K562 (cell line): Measurements from ENCODE around the gene DSTYK. TPM values are rescaled to one million over a fixed set of nuclear protein-coding genes. Genes with fewer than 3 reads are reported as not detected.
A peak's percentile ranks its signal among the peaks of the same experiment; 100 is the strongest.

Experiments used
- ATAC-seq: fragments of 200-7000 bp; cut with Tn5 transposase; 3 replicates; pipeline ENCODE4 v1.9.1; 2020; ENCODE audit warnings: moderate library complexity
- BruUV-seq: library from RNA; stranded (reverse); fragments of 400-500 nt; replicated peaks from 2 replicates; lab custom pipeline; 2021; lab: Mats Ljungman, UMichigan
- CTCF ChIA-PET: fragments of 300-600 bp; formaldehyde crosslinking; extraction: SDS; loops from one replicate; lab custom pipeline; 2021; ENCODE audit warnings: low intra/inter-chr PET ratio; lab: Yijun Ruan, JAX
- POLR2A ChIA-PET: fragments of 300-600, 350-650 bp; sonication (Branson Sonifier 250); formaldehyde crosslinking; extraction: SDS; loops from one replicate; lab custom pipeline; 2021; ENCODE audit warnings: antibody characterized with exemption, inconsistent platforms; lab: Yijun Ruan, JAX
- DNase-seq, 4 experiments: peaks; one replicate each; pipeline versions ENCODE4 v3.0.0 to v3.0.0-alpha.2; 2011 to 2018; ENCODE audit warnings: low spot score in 3 of 4, mixed read lengths in 3 of 4; ENCODE audit errors: extremely low read depth in 1 of 4
- FAIRE-seq: peaks from 2 replicates; lab custom pipeline; 2011; peaks lifted over from hg19 to GRCh38; lab: Jason Lieb, UNC
- H2AFZ ChIP-seq: 2 replicates; pipeline ENCODE4 v1.6.0; 2011; ENCODE audit warnings: low read depth, low read length, control low read depth, inconsistent platforms
- H3K27ac ChIP-seq: fragments of 200-600 bp; 3 replicates; pipeline ENCODE4 v1.8.0; 2011; ENCODE audit warnings: low read depth, mild to moderate bottlenecking, control low read depth, inconsistent platforms, low read length, moderate library complexity, mixed read lengths; ENCODE audit errors: extremely low read depth
- H3K27me3 ChIP-seq, 2 experiments: fragments of 300-600 bp in 1 of 2; 2 replicates in 1 of 2; 3 replicates in 1 of 2; pipeline versions ENCODE4 v1.6.0 to v1.8.0; 2011; ENCODE audit warnings: inconsistent platforms in 2 of 2, low read length in 2 of 2, mild to moderate bottlenecking in 1 of 2, mixed read lengths in 1 of 2, moderate library complexity in 1 of 2; ENCODE audit not compliant: control insufficient read depth in 2 of 2, insufficient read depth in 2 of 2
- H3K36me3 ChIP-seq: fragments of 300-600 bp; 3 replicates; pipeline ENCODE4 v1.8.0; 2011; ENCODE audit warnings: mild to moderate bottlenecking, low read length, inconsistent platforms; ENCODE audit not compliant: control insufficient read depth, insufficient read depth
- H3K4me1 ChIP-seq, 2 experiments: fragments of 200-600 bp in 1 of 2; replicated peaks in 1 of 2; 2 replicates in 1 of 2; 3 replicates in 1 of 2; pipeline versions ENCODE4 v1.5.1 to v1.8.0; 2011; ENCODE audit warnings: inconsistent platforms in 2 of 2, low read length in 2 of 2, mild to moderate bottlenecking in 1 of 2, mixed read lengths in 1 of 2, moderate library complexity in 1 of 2; ENCODE audit not compliant: control insufficient read depth in 2 of 2, insufficient read depth in 2 of 2
- H3K4me2 ChIP-seq: 2 replicates; pipeline ENCODE4 v1.6.1; 2011; ENCODE audit warnings: low read length, control low read depth, inconsistent platforms, mixed read lengths; ENCODE audit not compliant: insufficient read depth
- H3K4me3 ChIP-seq: fragments of 200-600 bp; sonication (generic), shearing (Covaris generic); 2 replicates; pipeline ENCODE4 v1.5.1; 2016; ENCODE audit warnings: control low read depth, inconsistent platforms
- H3K79me2 ChIP-seq: fragments of 200-600 bp; 3 replicates; pipeline ENCODE4 v1.8.0; 2011; ENCODE audit warnings: low read length, inconsistent platforms; ENCODE audit not compliant: control insufficient read depth, insufficient read depth
- H3K9ac ChIP-seq, 2 experiments: 2 replicates each; pipeline versions ENCODE4 v1.6.0 to v1.6.1; 2011; ENCODE audit warnings: low read depth in 2 of 2, low read length in 2 of 2, control low read depth in 1 of 2, inconsistent platforms in 1 of 2, mild to moderate bottlenecking in 1 of 2, mixed read lengths in 1 of 2; ENCODE audit not compliant: insufficient read depth in 1 of 2
- H3K9me1 ChIP-seq: one replicate; pipeline ENCODE4 v1.6.0; 2011; ENCODE audit warnings: inconsistent platforms, mild to moderate bottlenecking, low read length, moderate library complexity; ENCODE audit not compliant: control insufficient read depth, insufficient read depth
- H3K9me3 ChIP-seq: replicated peaks from 2 replicates; pipeline ENCODE4 v1.5.1; 2011; ENCODE audit warnings: low read depth, low read length, inconsistent platforms; ENCODE audit not compliant: control insufficient read depth, insufficient read depth
- H4K20me1 ChIP-seq: replicated peaks from 2 replicates; pipeline ENCODE4 v1.6.1; 2011; ENCODE audit warnings: low read length, inconsistent platforms, mixed read lengths; ENCODE audit not compliant: control insufficient read depth, insufficient read depth
- CEBPG ChIP-seq, 3 experiments: fragments of 200-800 bp in 1 of 3; sonication (Bioruptor generic) in 1 of 3; sonication (generic) in 1 of 3; formaldehyde crosslinking in 1 of 3; IDR thresholded peaks in 2 of 3; conservative IDR thresholded peaks in 1 of 3; 2 replicates each; pipeline versions ENCODE4 v1.6.1 to v1.8.0; 2016 to 2022; ENCODE audit warnings: missing compliant biosample characterization in 2 of 3, missing genetic modification characterization in 2 of 3, mild to moderate bottlenecking in 1 of 3, missing genetic modification reagents in 1 of 3
- ELF1 ChIP-seq: fragments of 200-800 bp; sonication (Bioruptor generic); IDR thresholded peaks from 2 replicates; pipeline ENCODE4 v1.6.1; 2016; ENCODE audit warnings: missing genetic modification characterization, missing compliant biosample characterization
- MEIS2 ChIP-seq: fragments of 450-650 bp; IDR thresholded peaks from 2 replicates; pipeline ENCODE4 v1.6.1; 2014; ENCODE audit warnings: mild to moderate bottlenecking; ENCODE audit not compliant: partially characterized antibody
- SPI1 ChIP-seq: IDR thresholded peaks from 2 replicates; pipeline ENCODE4 v1.6.1; 2011; ENCODE audit warnings: low read depth, low read length, control low read depth, borderline replicate concordance
- ZNF24 ChIP-seq: fragments of 450-650 bp; IDR thresholded peaks from 2 replicates; pipeline ENCODE4 v1.6.1; 2016
- WGBS: fragments of 100-300 bp; shearing (Covaris generic); methylation state at CpG from one replicate; pipeline ENCODE4 v1.1.6; 2016; ENCODE audit warnings: low coverage, mixed read lengths; ENCODE audit not compliant: insufficient coverage; ENCODE audit errors: missing lambda C conversion rate; 5-methylcytosine and 5-hydroxymethylcytosine counted together
- in situ Hi-C: fragments of 300-500 bp; cut with MboI; formaldehyde crosslinking; loops from 4 replicates; pipeline ENCODE4 v1.15.0; 2018; ENCODE audit warnings: inconsistent platforms, mixed read lengths
- intact Hi-C: fragments of 100-400 bp; cut with micrococcal nuclease; formaldehyde crosslinking; loops from 2 replicates; pipeline ENCODE4 v1.14.2; 2022
- polyA plus RNA-seq, 8 experiments: library from polyadenylated mRNA; depleted of rRNA in 4 of 8; stranded (reverse) in 5 of 8; unstranded in 3 of 8; fragments of >200 nt; fragmentation: Nextera tagmentation in 2 of 8; fragmentation: Illumina TruSeq in 1 of 8; extraction: Ambion mirVana in 2 of 8; extraction: Trizol in 1 of 8; gene quantifications; 2 replicates each; pipeline versions ENCODE4 v1.2.1 to v1.2.3, GENCODE V29; 2011 to 2014; ENCODE audit warnings: inconsistent platforms in 1 of 8, missing spikeins in 1 of 8
- total RNA-seq, 7 experiments: library from RNA; depleted of rRNA in 6 of 7; stranded (reverse); fragments of >200 nt in 6 of 7; fragmentation: Illumina TruSeq in 2 of 7; extraction: Trizol in 2 of 7; gene quantifications; 2 replicates each; pipeline versions ENCODE4 v1.2.1 to v1.2.3, GENCODE V29; 2011 to 2021; ENCODE audit warnings: low replicate concordance in 1 of 7
- TF ChIP-seq, protein P1 (sequence below): fragments of 250-450 bp; sonication (Bioruptor Pico); IDR thresholded peaks from 2 replicates; pipeline ENCODE4 v1.4.0; 2020; ENCODE audit warnings: mild to moderate bottlenecking, moderate library complexity, borderline replicate concordance

DSTYK gene
- total and polyA plus RNA-seq, 9 of the 15 experiments (the other 6 are each of a cell fraction or from before 2014, with no cell fraction given) = 4.2 to 7.1 (median 6.2) TPM

DNA sequence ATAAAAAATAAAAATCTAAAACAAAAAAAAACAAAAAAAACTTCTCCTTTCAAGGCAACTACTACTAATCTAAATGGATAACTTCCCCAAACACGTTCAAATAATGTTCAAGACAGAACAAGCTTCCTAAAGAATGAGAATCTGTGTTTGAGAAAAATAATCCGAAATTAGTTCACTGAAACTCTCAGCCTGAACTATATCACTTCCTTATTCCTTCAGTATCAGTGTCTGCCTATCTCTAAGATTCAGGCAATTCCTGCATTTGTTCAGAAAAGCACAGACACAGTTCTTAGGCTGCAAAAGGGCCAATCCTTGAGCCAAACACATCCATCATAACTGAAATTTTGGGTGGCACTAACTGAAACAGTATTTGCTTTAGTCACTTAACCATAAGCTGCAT lies 22.4 kb downstream of the DSTYK start:
- ChIA-PET CTCF (no interaction called here), POLR2A (interaction anchor here (1.2 kb wide), 2 partner anchors 11 to 13 kb away, joined by 3 read pairs; no protein-coding TSS in a partner anchor)
- WGBS = 3% methylated on average over 2 of the region's 2 CpGs
- peak; percentile 7 for TF ChIP-seq MEIS2
- TF ChIP-seq ELF1 (tag) = 0 out of 2 replicates have a peak, but pooled peaks have one; percentile 40
- TF ChIP-seq ZNF24 = peak; percentile 72; the same call in 1 of the 2 replicates
- no peak for TF ChIP-seq CEBPG (CRISPR knock-in tag; IDR thresholded peaks at IDR 0.05)
- TF ChIP-seq CEBPG (tag; conservative IDR thresholded peaks at IDR 0.05 in 1 of 2, IDR thresholded peaks at IDR 0.05 in 1 of 2) = no peak
- peak; percentile 75; the same call in 1 of the 2 replicates for TF ChIP-seq SPI1
- TF ChIP-seq, protein P1, sequence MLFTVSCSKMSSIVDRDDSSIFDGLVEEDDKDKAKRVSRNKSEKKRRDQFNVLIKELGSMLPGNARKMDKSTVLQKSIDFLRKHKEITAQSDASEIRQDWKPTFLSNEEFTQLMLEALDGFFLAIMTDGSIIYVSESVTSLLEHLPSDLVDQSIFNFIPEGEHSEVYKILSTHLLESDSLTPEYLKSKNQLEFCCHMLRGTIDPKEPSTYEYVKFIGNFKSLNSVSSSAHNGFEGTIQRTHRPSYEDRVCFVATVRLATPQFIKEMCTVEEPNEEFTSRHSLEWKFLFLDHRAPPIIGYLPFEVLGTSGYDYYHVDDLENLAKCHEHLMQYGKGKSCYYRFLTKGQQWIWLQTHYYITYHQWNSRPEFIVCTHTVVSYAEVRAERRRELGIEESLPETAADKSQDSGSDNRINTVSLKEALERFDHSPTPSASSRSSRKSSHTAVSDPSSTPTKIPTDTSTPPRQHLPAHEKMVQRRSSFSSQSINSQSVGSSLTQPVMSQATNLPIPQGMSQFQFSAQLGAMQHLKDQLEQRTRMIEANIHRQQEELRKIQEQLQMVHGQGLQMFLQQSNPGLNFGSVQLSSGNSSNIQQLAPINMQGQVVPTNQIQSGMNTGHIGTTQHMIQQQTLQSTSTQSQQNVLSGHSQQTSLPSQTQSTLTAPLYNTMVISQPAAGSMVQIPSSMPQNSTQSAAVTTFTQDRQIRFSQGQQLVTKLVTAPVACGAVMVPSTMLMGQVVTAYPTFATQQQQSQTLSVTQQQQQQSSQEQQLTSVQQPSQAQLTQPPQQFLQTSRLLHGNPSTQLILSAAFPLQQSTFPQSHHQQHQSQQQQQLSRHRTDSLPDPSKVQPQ = no peak
- H3K4me2 ChIP-seq = no peak overlapping the region
- BruUV-seq = no TSS peak
- in situ Hi-C loops = no loop called here
- FAIRE-seq (no peak), DNase-seq (no peak), ATAC-seq (0 out of 3 replicates have a peak, but pooled peaks have one; percentile 25)
- peaks cover 11% of the 10 kb centered on the region; the same call in 2 of the 3 replicates for H3K36me3 ChIP-seq
- H4K20me1 ChIP-seq = no peaks in the 10 kb centered on the region
- H3K27ac ChIP-seq = no peak overlapping the region
- no peaks in the 10 kb centered on the region for H3K27me3 ChIP-seq
- H3K9me1 ChIP-seq = no peaks in the 10 kb centered on the region
- peaks cover 0 to 34% of the 10 kb centered on the region in 2 experiments; a peak in 4 of 5 replicates for H3K4me1 ChIP-seq
- H3K9ac ChIP-seq = no peak overlapping the region
- H2AFZ ChIP-seq = no peak overlapping the region
- no peak overlapping the region for H3K4me3 ChIP-seq
- no peaks in the 10 kb centered on the region for H3K9me3 ChIP-seq
- intact Hi-C loops = no loop called here
- peaks cover 26% of the 10 kb centered on the region; the same call in 2 of the 3 replicates for H3K79me2 ChIP-seq
